Stimulated activated memory B cell treated with anti-CD40 and anti-IgM and Interleukin-4, amounts not matched to agents 10 μg/mL and 1 μg/mL and 100 μg/mL, for 72 hours (primary cell): ENCODE results near the gene FAM131C.

Experiments used
- ATAC-seq: fragments of 150-1000 bp; cut with Tn5 transposase; 2 replicates; pipeline ENCODE4 v1.10.0; 2021
- H3K27ac Mint-ChIP-seq: one replicate; pipeline ENCODE4 v1.8.0; 2022; ENCODE audit warnings: mild to moderate bottlenecking, mixed read lengths
- H3K27me3 Mint-ChIP-seq: one replicate; pipeline ENCODE4 v1.8.0; 2022; ENCODE audit warnings: mixed read lengths
- H3K36me3 Mint-ChIP-seq: one replicate; pipeline ENCODE4 v1.8.0; 2022; ENCODE audit warnings: mixed read lengths
- H3K4me1 Mint-ChIP-seq: one replicate; pipeline ENCODE4 v1.8.0; 2022; ENCODE audit warnings: mixed read lengths
- H3K4me3 Mint-ChIP-seq: one replicate; pipeline ENCODE4 v1.8.0; 2022; ENCODE audit warnings: mild to moderate bottlenecking, moderate library complexity, mixed read lengths
- H3K9me3 Mint-ChIP-seq: one replicate; pipeline ENCODE4 v1.8.0; 2022; ENCODE audit warnings: mixed read lengths

FAM131C gene

GRCh38 chr1:16075337-16076030 lies 2.0 kb upstream of the FAM131C start:
- peaks cover 38% of the 10 kb centered on the region for H3K4me1 Mint-ChIP-seq

GRCh38 chr1:16074217-16074616 lies 766 bp upstream of the FAM131C start:
- H3K9me3 Mint-ChIP-seq: no peaks in the 10 kb centered on the region
- peaks cover 42% of the 10 kb centered on the region for H3K4me1 Mint-ChIP-seq
- H3K4me3 Mint-ChIP-seq: peak overlapping the region; percentile 51
- ATAC-seq: no peak
- H3K27me3 Mint-ChIP-seq: peaks cover 21% of the 10 kb centered on the region
- no peaks in the 10 kb centered on the region for H3K36me3 Mint-ChIP-seq
- peak overlapping the region; percentile 78 for H3K27ac Mint-ChIP-seq

More at GRCh38 chr1:16075337-16076030, 2.0 kb upstream of the FAM131C start:
- Mint-ChIP-seq H3K9me3 (no peaks in the 10 kb centered on the region), H3K27ac (peak overlapping the region; percentile 28), H3K27me3 (peaks cover 21% of the 10 kb centered on the region), H3K4me3 (no peak overlapping the region), H3K36me3 (no peaks in the 10 kb centered on the region)
- no peak for ATAC-seq

- peaks cover 33% of the 10 kb centered on the region for H3K4me1 Mint-ChIP-seq
- H3K27ac Mint-ChIP-seq: peak overlapping the region; percentile 20
- no peaks in the 10 kb centered on the region for H3K9me3 Mint-ChIP-seq
- H3K4me3 Mint-ChIP-seq: peak overlapping the region; percentile 68
- H3K27me3 Mint-ChIP-seq: peaks cover 24% of the 10 kb centered on the region
- ATAC-seq: peak; percentile 52
- no peaks in the 10 kb centered on the region for H3K36me3 Mint-ChIP-seq
Observed at GRCh38 chr1:16072616-16073484, 601 bp downstream of the FAM131C start.

GRCh38 chr1:16072095-16072494 lies 1.4 kb downstream of the FAM131C start:
- ATAC-seq: no peak
- peaks cover 31% of the 10 kb centered on the region for H3K27me3 Mint-ChIP-seq
- no peaks in the 10 kb centered on the region for H3K9me3 Mint-ChIP-seq
- no peaks in the 10 kb centered on the region for H3K36me3 Mint-ChIP-seq
- peaks cover 34% of the 10 kb centered on the region for H3K4me1 Mint-ChIP-seq
- peak overlapping the region; percentile 68 for H3K4me3 Mint-ChIP-seq
- peak overlapping the region; percentile 20 for H3K27ac Mint-ChIP-seq

GRCh38 chr1:16071614-16072013 lies 1.8 kb downstream of the FAM131C start:
- ATAC-seq: no peak
- H3K27me3 Mint-ChIP-seq: peaks cover 31% of the 10 kb centered on the region
- no peak overlapping the region for H3K4me3 Mint-ChIP-seq
- no peaks in the 10 kb centered on the region for H3K9me3 Mint-ChIP-seq
- H3K4me1 Mint-ChIP-seq: peaks cover 34% of the 10 kb centered on the region
- H3K36me3 Mint-ChIP-seq: no peaks in the 10 kb centered on the region
- H3K27ac Mint-ChIP-seq: no peak overlapping the region

- Mint-ChIP-seq H3K4me3 (no peak overlapping the region), H3K27me3 (peaks cover 34% of the 10 kb centered on the region), H3K4me1 (peaks cover 34% of the 10 kb centered on the region), H3K27ac (no peak overlapping the region), H3K9me3 (no peaks in the 10 kb centered on the region), H3K36me3 (no peaks in the 10 kb centered on the region)
- no peak for ATAC-seq
Observed at GRCh38 chr1:16070640-16071355, 2.7 kb downstream of the FAM131C start.

- Mint-ChIP-seq H3K4me1 (peaks cover 32% of the 10 kb centered on the region), H3K36me3 (no peaks in the 10 kb centered on the region), H3K27me3 (peaks cover 46% of the 10 kb centered on the region), H3K27ac (no peak overlapping the region), H3K4me3 (no peak overlapping the region), H3K9me3 (no peaks in the 10 kb centered on the region)
- no peak for ATAC-seq
Observed at GRCh38 chr1:16068356-16069270, 4.8 kb downstream of the FAM131C start.

GRCh38 chr1:16067933-16068332 lies 5.5 kb downstream of the FAM131C start:
- Mint-ChIP-seq H3K36me3 (no peaks in the 10 kb centered on the region), H3K27me3 (peaks cover 49% of the 10 kb centered on the region), H3K9me3 (no peaks in the 10 kb centered on the region), H3K27ac (peak overlapping the region; percentile 33), H3K4me3 (no peak overlapping the region), H3K4me1 (peaks cover 32% of the 10 kb centered on the region)
- no peak for ATAC-seq

- H3K36me3 Mint-ChIP-seq: no peaks in the 10 kb centered on the region
- H3K27me3 Mint-ChIP-seq: peaks cover 44% of the 10 kb centered on the region
- no peak for ATAC-seq
- no peak overlapping the region for H3K4me3 Mint-ChIP-seq
- peak overlapping the region; percentile 33 for H3K27ac Mint-ChIP-seq
- H3K9me3 Mint-ChIP-seq: no peaks in the 10 kb centered on the region
- H3K4me1 Mint-ChIP-seq: peaks cover 32% of the 10 kb centered on the region
Observed at GRCh38 chr1:16067127-16067768, 6.2 kb downstream of the FAM131C start.

GRCh38 chr1:16066245-16066644 lies 7.2 kb downstream of the FAM131C start:
- Mint-ChIP-seq H3K27me3 (peaks cover 40% of the 10 kb centered on the region), H3K36me3 (no peaks in the 10 kb centered on the region), H3K4me1 (peaks cover 31% of the 10 kb centered on the region), H3K9me3 (no peaks in the 10 kb centered on the region), H3K27ac (no peak overlapping the region), H3K4me3 (no peak overlapping the region)
- no peak for ATAC-seq

- no peak for ATAC-seq
- Mint-ChIP-seq H3K4me3 (no peak overlapping the region), H3K36me3 (peaks cover 6% of the 10 kb centered on the region), H3K9me3 (no peaks in the 10 kb centered on the region), H3K4me1 (peaks cover 21% of the 10 kb centered on the region), H3K27me3 (peaks cover 50% of the 10 kb centered on the region), H3K27ac (no peak overlapping the region)
Observed at GRCh38 chr1:16065269-16065576, 8.2 kb downstream of the FAM131C start.

GRCh38 chr1:16064536-16065268 lies 8.7 kb downstream of the FAM131C start:
- no peak for ATAC-seq

GRCh38 chr1:16063921-16064320 lies 9.5 kb downstream of the FAM131C start:
- H3K36me3 Mint-ChIP-seq: peaks cover 7% of the 10 kb centered on the region
- H3K4me1 Mint-ChIP-seq: peaks cover 16% of the 10 kb centered on the region
- no peak overlapping the region for H3K4me3 Mint-ChIP-seq

More at GRCh38 chr1:16064536-16065268, 8.7 kb downstream of the FAM131C start:
- no peak overlapping the region for H3K4me3 Mint-ChIP-seq
- peaks cover 16% of the 10 kb centered on the region for H3K4me1 Mint-ChIP-seq
- peaks cover 53% of the 10 kb centered on the region for H3K27me3 Mint-ChIP-seq
- no peak overlapping the region for H3K27ac Mint-ChIP-seq
- H3K36me3 Mint-ChIP-seq: peaks cover 7% of the 10 kb centered on the region
- H3K9me3 Mint-ChIP-seq: no peaks in the 10 kb centered on the region

More at GRCh38 chr1:16063921-16064320, 9.5 kb downstream of the FAM131C start:
- no peak for ATAC-seq
- no peaks in the 10 kb centered on the region for H3K9me3 Mint-ChIP-seq
- H3K27ac Mint-ChIP-seq: no peak overlapping the region
- H3K27me3 Mint-ChIP-seq: peaks cover 53% of the 10 kb centered on the region
